GM18526 (cell line): ENCODE data around the gene PRELID2.

ENCODE experiments used
- POLR2A ChIP-seq: IDR thresholded peaks from 3 replicates; pipeline ENCODE4 v1.6.1; 2011; ENCODE audit not compliant: insufficient read length; ENCODE audit errors: extremely low read depth

Gene PRELID2

GRCh38 chr5:145834917-145835847 is at the start of gene PRELID2:
Gene PRELID2 (minus strand): TSS chr5:145835342. CDS start chr5:145835251, 91 bp downstream.
- no peak for TF ChIP-seq POLR2A

DNA sequence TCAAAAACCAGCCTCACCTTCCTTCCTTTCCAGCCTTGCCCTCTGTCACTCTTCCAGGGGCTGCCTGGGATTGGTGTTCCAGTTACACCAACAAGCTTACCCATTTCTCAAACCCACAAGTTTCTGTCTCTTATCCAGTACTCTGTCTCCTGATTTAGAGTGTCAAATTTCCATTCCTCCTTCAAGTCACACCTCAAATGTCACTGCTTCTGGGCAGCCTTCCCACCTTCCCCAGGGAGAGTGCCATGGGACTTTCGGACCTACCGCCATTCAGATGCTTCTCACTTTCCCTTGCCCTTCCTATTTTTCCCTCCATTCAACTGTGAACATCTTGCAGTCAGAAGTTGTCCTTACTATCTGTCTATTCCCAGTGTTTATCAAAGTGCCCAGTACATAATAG is 39.6 kb upstream of the PRELID2 start:
- no peak for TF ChIP-seq POLR2A

DNA sequence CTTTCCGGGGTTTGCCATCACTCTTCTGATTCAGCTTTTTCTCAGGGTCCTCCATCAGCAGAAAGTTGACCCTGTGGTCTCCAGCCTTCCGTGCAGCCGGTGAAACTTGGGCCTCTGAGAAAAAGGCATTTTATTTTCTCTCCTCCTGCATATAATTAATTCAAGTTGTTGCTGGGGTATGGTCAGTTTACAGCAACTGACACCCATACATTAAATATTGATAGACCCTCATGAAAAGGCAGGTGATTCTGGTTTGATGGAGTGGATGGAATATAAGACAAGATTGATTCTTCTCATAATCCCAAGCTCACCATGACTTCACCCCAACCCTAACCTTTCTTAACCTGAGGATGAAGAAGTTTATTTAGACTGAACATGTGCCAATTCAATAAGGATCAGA is 37.8 kb upstream of the PRELID2 start, which contains the start of gene GRXCR2:
TSS of gene GRXCR2 (minus strand) at position 101 of the 400 bp plus-strand sequence. CDS start at position 55, 46 bp downstream.
- TF ChIP-seq POLR2A: no peak

DNA sequence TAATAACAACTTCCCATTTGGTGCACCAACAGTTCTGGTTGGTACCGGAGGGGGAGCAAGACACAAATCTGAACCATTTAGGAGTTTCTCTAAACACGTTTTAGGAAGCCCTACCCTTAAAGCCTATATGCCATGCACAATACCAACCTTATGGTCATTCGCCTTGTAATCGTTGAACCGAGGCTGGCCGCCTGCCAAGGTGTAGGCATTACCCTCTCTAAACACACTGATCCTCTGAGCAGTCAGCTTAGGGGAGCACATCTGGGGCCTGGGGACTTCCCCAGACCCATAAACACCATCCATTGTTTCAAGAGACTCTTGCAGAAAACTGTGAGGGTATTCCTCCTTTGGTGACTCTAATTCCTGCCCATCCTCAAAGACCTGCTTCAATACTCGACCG is 37.3 kb upstream of the PRELID2 start:
- TF ChIP-seq POLR2A: no peak

- no peak for TF ChIP-seq POLR2A
Observed at GRCh38 chr5:145869753-145870152, 34.6 kb upstream of the PRELID2 start.

- TF ChIP-seq POLR2A: no peak
Observed at GRCh38 chr5:145867806-145868205, 32.7 kb upstream of the PRELID2 start.

GRCh38 chr5:145863003-145863402 is 27.9 kb upstream of the PRELID2 start:
- no peak for TF ChIP-seq POLR2A

DNA sequence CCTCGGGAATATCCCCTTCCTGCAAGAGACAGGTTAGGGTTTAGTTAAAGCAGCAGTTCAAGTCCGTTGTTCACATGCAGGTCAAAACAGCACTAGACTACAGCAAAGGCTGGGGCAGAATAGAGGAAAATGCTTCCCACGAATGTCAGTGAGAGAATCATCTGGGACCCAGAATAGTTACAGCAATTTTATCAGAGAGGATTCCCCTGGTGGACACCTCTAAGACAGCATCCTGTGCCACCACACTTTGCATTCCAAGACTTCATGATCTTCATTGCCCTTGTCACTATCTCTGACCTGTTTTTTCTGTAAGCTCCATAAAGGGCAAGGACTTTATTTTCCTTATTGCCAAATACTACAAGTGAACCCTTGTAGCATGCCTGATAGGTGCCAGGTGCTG is 24.8 kb upstream of the PRELID2 start:
- TF ChIP-seq POLR2A: no peak

DNA sequence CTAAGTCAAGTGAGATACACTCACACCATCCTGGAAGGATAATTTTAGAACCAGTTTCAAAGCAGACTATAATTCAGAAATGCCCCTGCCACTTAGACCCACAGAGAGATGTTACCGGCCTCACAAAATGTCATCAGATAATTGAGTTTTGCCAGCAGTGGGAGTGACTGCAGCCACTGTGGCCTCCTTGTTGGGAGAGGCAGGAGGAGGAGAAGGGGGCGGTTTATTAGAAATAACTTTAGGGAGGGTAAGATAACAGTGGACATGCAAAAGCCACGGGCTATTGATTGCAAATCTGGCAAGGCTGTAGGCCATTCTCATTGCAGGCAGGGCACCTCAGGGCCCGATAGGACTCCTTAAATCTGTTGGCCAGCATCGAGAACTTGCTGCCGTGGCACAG is 24.3 kb upstream of the PRELID2 start:
- no peak for TF ChIP-seq POLR2A

GRCh38 chr5:145858959-145859358 is 23.8 kb upstream of the PRELID2 start:
- no peak for TF ChIP-seq POLR2A

DNA sequence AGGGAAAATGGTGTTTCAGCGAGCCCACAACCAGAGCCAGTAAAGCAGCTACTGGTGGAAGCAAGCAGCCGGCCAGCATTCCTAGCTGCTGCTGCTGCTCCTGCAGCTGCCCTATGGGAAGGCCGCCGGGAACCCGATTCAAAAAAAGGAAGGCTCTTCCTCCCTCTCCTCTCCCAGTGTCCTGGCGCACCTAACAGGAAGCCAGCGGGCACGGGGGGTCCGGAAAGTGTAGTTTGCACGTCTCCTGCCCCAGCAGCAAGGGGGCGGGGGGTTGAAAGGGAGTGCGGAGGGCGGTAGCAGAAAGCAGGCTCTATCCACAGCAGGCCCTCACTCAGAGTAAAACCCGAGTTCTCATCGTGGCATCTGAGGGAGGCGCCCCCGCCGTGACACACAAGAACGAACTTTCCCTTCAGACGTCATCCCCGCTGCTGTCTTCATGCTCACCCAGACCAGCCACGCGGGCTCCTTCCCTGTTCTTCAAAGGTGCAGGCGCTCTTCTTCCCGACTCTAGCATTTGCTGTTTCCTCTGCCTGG is 21.2 kb upstream of the PRELID2 start:
- TF ChIP-seq POLR2A: no peak

GRCh38 chr5:145855763-145856267 is 20.7 kb upstream of the PRELID2 start:
- TF ChIP-seq POLR2A: no peak

DNA sequence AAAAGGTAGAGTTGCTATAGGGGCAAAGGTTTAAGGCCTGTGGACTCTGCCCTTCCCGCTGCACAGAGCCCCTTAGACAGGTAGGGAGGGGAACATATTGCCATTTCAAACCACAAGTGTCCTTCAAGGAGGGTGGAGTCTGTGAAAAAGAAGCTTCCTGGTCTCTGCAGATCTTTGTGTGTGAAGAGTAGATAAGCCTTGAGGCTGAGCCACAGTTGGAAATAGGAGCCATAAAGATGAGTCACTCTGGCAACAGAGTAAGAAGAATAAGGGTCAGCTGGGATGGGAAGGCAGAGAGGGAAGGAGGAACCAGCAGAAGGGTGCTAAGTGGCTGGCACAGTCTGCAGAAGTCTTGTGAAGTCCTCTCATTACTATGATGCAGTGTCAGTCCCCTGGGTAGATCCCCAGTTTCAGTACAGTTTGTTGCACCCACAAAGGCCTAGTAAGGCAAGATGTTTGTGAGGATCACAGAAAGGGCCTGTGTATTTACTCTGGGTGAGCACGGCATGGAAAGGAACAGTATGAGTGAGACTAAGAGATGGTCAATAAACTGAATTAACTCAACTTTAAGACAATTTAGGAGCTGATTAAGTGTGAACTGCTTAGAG is 19.6 kb upstream of the PRELID2 start:
- TF ChIP-seq POLR2A: no peak

GRCh38 chr5:145853781-145854376 is 18.7 kb upstream of the PRELID2 start:
- no peak for TF ChIP-seq POLR2A

GRCh38 chr5:145852990-145853389 is 17.8 kb upstream of the PRELID2 start:
- no peak for TF ChIP-seq POLR2A
